Sigmoid colon (tissue), 4 donors: Measurements from ENCODE around the gene ADORA1.

ENCODE experiments used
- EP300 ChIP-seq, 4 donors: sonication (generic); formaldehyde crosslinking; IDR thresholded peaks; one replicate each; pipeline ENCODE4 v1.6.1; 2017; ENCODE audit warnings: antibody characterized with exemption in 4 of 4
- POLR2A ChIP-seq, 2 donors: fragments of 450-650 bp; IDR thresholded peaks; one replicate each; pipeline ENCODE4 v1.6.1; 2016; ENCODE audit warnings: antibody characterized with exemption in 2 of 2, mild to moderate bottlenecking in 2 of 2, moderate library complexity in 2 of 2
- TF ChIP-seq, protein P1 (sequence below), 4 experiments: fragments of 450-650 bp in 3 of 4; fragments of 200-600 bp in 1 of 4; IDR thresholded peaks; one replicate each; pipeline ENCODE4 v1.5.1; 2016 to 2019; ENCODE audit warnings: antibody characterized with exemption in 4 of 4, mild to moderate bottlenecking in 3 of 4, moderate library complexity in 2 of 4

DNA sequence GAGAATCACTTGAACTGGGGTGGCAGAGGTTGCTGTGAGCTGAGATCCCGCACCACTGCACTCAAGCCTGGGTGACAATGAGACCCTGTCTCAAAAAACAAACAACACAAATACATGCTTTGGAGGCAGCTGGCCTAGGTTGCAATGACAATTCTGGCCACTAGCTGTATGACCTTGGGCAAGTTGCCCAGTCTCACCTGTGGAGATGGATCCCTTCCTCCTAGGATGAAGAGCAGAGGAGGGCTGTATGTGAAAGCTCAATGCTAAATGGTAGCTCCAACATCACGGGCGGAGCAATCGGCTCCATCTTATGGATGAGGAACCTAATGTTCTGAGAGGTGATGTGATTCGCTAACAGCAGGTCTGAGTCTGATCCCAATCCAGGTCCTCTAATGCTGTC is 20.6 kb downstream of the ADORA1 start:
- TF ChIP-seq, protein P1, sequence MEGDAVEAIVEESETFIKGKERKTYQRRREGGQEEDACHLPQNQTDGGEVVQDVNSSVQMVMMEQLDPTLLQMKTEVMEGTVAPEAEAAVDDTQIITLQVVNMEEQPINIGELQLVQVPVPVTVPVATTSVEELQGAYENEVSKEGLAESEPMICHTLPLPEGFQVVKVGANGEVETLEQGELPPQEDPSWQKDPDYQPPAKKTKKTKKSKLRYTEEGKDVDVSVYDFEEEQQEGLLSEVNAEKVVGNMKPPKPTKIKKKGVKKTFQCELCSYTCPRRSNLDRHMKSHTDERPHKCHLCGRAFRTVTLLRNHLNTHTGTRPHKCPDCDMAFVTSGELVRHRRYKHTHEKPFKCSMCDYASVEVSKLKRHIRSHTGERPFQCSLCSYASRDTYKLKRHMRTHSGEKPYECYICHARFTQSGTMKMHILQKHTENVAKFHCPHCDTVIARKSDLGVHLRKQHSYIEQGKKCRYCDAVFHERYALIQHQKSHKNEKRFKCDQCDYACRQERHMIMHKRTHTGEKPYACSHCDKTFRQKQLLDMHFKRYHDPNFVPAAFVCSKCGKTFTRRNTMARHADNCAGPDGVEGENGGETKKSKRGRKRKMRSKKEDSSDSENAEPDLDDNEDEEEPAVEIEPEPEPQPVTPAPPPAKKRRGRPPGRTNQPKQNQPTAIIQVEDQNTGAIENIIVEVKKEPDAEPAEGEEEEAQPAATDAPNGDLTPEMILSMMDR (IDR thresholded peaks at IDR 0.05), result no peak
- TF ChIP-seq POLR2A (IDR thresholded peaks at IDR 0.05), result no peak
- no peak for TF ChIP-seq EP300 (IDR thresholded peaks at IDR 0.05)
